ENCODE measurements around the gene VGLL2.

The VGLL2 gene

DNA sequence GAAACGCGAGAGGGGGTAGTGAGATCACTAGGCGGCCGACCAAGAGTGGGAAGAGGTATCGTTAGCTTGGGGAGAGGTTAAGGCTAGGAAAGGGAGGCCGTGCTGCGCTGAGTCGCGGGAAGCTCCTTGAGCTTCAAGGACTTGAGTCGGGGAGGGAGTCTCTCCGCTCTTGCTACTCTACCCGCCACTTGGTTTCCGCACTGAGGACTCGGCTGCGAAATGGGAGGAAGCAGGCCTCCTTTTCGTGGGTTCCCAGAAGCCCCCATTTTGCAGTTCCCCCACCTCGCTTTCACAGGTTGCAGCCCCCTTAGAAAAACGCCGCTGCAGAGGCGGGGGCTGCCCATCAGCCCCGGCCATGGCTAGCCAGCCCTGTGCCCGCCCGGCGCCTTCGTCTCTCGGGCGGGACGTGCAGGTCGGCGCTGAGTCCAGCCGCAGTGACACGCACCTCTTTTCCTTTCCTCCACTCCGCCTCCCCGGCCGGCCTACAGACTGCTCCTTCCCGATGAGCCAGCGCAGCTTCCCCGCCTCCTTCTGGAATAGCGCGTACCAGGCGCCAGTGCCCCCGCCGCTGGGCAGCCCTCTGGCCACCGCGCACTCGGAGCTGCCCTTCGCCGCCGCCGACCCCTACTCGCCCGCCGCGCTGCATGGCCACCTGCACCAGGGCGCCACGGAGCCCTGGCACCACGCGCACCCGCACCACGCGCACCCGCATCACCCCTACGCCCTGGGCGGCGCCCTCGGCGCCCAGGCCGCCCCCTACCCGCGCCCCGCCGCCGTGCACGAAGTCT lies 4.9 kb downstream of the VGLL2 start:
- DNase-seq = no peak

DNA sequence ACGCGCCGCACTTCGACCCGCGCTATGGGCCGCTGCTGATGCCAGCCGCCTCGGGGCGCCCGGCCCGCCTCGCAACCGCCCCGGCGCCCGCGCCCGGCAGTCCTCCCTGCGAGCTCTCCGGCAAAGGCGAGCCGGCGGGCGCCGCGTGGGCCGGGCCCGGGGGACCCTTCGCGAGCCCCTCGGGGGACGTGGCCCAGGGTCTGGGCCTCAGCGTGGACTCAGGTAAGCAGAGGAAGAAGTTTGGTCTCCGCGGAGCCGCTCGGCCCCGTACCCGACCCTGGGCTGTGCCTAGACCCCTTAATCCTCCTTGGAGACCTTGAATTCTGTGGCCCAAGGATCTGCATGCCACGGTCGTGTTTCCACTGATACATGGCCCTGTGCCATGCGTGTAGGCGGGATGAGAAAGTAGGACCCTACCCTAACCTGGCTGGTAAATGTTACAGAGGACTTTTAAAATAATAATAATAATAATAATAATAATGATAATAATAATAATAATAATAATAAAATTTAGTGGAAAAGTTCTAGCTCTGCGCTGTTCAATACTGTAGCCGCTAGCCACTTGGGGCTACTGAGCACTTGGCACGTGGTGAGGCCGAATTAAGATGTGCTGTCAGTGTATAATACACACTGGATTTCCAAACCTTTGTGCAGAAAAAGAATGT lies 5.6 kb downstream of the VGLL2 start:
- DNase-seq = no peak

DNA sequence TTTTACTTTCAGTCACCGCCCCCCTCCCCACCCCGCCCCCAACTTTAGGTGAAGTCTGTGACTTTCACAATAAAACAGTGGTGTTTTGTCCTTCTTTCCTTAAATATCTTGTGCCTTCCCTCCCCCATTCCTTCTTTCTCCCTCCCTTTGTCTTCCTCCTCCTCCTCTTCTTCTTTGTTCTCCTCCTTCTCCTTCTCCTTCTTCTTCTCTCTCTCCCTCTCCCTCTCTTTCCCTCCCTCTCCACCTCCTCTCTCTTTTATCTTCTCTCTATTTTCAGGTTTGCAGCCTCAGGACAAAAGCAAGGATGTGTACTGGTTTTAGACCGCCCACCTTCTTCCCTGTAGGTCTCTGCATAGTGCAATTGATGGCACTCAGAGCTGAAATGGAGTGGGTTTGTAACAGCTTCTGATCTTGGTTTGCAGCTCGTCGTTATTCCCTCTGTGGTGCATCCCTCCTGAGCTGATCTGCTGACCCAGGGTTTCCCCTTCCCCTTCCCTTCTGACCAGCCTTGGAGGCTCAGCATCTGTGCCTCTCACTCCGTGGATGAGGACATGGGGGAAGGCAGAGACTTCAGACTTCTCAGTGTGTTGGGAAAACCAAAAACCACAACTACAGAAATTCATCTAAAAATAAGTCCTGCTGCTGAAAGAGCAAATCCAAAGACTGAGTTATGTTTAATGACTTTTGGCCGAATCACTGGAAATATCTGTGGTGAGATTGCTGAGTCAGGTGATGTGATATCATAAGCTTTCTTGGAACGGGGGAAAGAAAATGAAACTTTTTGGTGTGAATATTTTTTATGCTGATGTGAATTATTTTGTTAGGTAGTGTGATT lies 6.9 kb downstream of the VGLL2 start:
- DNase-seq = no peak

DNA sequence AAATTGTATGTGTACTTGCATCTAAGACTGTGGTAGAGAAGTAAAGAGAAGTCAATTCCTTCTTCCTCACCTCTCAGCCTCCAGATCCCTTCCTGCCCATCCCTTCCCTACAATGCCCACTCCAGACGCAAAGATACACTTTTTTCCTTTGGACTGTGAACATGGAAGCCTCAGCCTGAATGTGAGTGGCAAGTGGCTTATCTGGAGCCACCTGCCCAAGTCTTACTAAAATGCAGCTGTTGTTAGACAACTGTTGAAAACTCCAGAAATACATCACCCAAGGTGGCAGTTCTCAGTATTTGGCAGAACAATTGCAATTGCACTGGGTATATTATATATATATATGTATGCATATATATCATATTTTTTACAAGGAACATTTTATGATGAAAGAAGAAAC lies 7.5 kb downstream of the VGLL2 start:
- no peak for DNase-seq

DNA sequence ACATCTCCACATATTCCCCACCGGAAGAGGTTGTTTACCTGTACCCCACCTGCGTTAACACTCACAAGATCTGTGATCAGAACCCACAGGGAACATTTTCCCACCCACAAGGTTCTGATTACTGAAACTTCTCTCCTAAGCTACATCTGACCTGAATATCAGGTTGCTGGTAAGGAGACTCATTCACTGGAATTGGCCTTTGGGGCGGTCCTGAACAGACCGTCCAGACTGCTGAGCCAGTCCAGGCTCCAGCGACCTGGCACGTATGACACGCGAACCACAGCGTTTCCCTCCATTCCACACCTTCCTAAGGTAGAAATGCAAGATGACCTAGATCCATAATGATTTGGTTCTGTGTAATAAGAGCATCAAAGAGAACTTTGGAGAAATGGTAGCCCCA lies 9.8 kb downstream of the VGLL2 start:
- no peak for DNase-seq

DNA sequence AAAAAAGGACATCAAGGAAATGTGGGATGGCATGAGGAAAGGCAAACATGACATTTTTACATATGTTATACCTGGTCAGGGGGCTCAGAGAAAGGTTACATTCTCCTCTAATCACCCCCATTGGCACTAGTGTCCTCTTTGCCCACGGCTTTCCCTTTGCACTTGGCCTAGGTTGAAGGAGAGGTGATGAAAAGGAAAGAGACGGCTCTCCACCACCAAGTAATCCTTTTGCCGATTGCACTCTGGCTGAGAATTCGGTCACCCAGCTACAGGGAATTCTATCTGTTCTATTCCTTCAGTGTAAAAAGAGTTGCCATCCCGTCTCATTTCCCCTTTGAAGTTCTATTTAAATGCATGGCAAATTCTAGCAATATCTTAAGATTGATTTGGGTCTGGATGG lies 10.4 kb downstream of the VGLL2 start:
- no peak for DNase-seq

DNA sequence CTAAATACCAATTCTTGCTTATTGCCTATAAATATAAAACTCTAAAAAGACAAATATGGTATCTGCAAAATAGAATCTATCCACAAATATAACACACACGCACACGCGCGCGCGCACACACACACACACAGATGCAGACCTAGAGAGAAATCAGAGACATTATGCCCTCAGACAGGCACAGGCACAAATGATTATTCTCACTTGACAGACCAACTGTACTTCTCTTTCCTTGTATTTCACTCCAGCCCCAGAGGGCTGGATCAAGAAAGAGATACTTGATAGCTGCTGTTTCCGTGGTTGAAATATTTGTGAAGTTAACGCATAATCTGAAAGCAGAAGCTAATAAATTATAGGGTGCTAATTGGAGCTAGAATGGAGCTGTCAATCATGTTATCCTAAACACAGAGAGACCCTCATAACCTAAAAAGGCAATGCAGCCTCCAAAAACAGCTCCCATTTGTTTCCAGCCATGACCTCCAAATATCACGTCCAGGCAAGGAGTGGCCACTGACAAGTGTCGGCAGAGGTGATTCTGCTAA lies 11.5 kb downstream of the VGLL2 start:
- DNase-seq = no peak

DNA sequence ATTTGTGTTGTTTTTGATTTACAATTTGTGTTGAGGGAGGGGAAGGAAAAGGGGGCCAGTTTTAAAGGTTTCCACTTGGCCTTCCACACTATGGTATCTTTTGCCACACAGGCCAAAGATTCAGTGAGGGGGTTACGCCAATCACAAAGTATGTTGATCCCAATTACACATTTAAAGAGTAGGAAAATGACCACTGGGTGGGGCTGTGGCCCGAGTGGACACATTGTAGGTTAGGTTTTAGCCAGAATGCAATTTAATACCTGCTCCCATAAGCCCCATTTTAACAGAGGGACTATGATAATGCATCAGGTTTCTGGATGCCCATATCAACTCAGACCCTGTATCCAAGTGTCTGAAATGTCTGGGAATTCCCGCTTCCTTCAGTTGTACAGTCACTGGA lies 15.6 kb downstream of the VGLL2 start:
- DNase-seq = no peak

DNA sequence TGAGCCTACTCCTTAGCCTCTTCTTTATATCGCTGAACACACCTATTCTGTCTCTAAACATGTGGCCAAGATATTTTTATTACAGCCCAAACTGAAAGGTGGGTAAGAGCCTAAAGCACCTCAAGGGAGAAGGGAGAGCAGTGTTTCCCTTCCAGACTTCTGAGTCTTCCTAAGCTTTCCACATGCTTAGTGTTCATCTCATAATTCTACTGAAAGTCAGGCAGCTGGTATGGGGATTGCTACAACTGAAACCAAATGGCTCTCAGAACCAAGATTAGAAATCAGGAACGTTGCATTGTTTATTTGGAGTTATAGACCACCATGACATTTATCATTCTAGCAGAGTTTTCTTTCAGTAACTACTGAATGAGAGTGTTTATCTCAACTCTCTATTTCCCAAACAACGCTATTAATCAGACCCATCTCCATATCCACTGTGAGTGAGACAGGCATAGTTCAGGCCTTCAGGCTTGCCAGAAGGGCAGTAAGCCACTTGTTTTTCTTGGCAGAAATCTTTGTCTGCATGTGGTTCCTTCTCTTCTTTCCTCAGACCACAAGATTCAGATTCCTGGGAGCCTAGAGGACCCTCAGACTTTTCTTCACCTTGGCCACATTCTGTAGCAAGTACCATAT lies 22.8 kb downstream of the VGLL2 start:
- DNase-seq = no peak

DNA sequence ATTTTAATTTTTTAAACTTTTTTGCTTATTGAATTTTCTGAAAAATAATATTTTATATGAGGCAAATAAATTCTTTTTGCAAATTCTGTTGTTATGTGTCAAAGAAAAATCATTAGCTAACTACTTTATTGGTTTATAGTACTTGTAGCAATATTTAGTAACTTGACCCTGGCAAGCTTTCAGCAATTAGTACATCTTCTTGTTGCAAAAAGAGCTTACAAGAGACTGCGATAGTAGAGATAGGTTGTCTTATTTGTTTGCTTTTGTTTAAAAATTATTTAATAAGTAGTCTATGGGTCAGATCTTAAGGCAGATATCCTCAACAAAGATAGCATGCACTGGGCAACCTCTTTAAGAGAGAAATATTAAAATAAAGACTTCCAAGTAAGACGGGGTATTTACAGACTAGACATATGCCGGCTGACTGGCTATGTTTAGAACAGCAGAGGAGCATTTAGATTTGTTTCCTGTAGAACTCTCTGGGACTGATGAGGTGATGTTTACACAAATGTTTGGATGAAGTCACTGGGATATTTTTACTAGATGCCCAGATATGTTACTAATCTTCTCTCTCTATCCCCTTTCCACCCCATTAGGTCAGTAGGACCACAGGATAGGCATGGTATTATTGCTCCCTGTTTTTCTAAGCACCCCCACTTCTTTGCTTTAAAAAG lies 25.0 kb downstream of the VGLL2 start:
- DNase-seq = no peak

DNA sequence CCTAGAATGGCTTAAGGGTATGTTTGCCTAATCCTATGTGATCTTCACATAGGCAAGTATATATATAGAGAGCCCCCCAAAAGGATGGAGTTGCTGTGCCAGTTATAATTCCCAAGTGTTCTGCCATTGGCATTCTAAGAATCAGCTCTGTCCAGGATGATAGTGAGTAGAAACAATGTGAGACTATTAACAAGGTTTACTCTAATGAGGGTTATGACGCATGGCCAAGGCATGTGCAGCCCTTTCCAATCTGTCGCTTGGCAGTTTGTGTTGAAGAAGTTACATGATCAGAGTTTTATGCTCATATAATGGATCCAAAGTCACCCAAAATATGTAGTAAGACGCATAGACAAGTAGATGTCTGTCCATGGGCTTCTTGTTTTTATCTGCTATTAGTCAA lies 33.6 kb downstream of the VGLL2 start:
- no peak for DNase-seq

DNA sequence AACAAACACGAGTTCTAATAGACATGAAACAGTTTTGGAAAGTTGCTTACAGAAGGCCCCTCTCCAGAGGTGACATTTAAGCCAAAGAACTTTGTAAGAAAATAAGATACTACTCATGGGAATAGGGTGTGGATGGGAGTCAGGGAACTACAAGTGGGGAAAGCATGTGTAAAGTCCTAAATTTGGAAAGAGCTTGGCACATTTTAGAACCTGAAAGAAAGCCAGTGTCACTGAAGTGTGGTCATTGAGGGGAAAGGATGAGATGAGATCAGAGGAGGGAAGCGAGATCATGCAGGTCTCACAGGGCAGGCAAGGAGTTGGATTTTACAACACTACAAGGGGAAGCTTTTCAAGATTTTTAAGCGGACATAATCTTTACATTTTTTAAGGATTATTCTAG lies 38.0 kb downstream of the VGLL2 start:
- DNase-seq = no peak

DNA sequence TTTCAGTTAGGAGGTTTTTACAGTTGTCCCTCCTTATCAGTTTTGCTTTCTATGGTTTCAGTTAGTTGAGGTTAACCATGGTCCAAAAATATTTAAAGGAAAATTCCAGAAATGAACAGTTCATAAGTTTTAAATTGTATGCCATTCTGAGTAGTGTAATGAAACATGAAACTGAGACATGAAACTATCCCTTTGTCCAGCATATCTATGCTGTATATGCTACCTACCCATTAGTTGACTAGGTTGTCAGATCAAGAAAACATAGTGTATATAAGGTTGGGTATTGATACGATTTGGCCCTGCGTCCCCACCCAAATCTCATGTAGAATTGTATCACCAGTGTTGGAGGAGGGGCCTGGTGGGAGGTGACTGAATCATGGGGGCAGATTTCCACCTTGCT lies 39.1 kb downstream of the VGLL2 start:
- no peak for DNase-seq

DNA sequence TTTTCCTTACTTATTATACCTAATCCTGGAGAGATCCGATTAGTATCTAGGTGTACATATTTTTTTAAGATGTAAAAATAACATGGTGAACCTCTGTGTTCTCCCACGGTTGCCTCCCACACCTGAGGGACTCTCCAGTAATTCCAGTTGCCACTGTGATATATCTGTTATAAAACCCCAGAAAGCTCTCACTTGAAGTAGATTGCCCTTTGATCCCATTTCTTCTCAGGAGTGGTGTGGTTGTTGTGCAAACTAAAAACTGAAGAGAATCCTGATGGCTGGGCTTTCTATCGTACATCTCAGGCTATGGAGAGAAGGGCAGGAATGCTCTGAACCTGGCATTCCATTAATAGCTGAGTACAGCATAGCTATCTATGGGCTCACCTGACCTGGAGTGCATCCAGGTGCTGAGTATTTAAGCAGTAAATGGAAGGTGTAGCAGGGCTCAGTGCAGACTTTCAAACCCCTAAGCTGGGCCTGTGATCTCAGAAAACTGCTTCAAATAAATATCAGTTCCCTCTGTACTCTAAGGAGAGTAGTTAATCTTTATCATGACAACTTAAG lies 41.0 kb downstream of the VGLL2 start:
- no peak for DNase-seq

DNA sequence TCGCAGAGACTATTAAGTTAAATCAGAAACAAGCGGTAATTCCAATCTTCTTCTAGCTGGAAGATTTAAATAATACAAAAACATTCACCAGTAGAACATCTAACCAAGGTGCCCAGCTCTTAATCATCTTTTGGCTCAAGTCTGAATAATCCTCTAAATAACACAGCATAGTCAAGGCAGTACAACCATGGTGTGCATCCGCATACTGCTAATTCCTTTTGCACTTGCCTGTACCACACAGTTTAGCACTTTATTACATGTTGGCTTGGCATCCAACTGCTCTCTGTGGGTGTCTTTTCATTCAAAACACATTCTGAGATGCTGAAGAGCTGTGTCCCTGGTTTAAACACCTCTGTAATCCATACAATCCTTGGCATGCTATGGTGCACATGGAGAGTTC lies 42.3 kb downstream of the VGLL2 start:
- no peak for DNase-seq

DNA sequence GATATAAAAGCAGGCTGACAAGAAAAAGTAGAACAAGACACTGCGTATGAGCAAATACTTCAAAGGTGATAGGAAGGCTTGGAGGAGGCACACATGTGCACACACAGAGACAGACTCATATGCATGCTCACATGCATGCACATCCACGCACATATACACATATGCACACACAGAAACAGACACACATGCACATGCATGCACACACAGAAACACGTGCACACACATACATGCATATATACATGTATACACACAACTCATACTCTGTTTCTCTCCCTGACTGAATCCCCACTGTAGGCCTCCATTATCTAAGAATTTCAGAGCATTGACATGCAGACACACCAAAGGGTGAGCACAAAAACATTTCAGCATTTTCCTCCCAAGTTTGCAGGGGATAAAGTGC lies 43.7 kb downstream of the VGLL2 start:
- DNase-seq = no peak

DNA sequence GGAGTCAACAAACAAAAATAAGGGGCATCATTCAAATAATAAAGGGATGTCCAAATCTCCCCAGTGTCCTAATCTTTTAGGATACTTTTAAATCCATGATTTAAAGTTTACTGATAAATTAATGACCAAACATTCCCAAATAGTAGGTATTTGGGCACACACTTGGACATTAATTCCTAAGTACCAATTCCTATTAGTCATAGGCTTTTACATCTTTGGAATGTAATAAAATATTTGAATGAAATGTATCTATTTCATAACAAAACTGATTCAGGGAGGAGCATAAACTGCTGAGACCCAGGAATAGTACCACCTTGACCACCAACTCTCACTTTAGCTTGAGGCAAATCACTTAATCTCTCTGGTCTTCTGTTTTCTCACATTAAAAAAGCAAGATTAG lies 44.3 kb downstream of the VGLL2 start:
- DNase-seq = no peak

DNA sequence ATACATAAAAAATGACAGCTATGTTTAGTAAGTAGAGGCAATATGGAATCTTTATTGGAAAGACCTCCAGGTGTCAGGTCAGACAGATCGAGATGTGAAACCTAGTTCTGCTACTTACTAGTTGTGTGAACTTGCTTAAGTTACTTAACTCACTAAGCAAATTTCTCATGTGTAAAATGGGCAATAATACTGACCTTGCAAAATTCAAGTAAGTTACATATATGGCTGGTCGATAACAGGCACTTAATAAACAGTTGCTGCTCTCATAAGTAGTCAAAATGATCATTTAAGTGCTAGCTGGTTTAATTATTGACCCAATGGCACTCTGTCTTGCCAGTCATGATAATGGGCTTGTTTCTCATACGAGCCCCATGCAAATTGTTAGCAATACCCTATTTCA lies 46.0 kb downstream of the VGLL2 start:
- DNase-seq = no peak

DNA sequence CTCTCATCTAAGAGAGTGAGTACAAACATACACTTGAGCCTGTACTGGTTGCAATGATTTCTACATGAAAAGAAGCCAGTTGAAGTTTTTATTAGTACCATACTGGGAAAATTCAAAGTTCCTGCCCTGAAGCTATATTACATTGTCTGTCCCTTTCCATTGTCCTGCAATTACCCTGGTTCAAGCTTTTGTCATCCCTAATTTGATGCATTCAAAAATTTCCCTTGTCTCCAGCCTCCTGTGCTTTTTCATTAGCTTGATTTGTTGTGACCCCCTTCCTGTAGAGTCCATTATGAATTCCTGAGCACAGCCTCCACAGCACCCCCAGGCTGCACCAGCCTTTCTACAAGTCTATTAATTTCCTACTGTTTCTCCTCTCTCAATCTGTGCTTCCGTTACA lies 46.4 kb downstream of the VGLL2 start:
- no peak for DNase-seq

DNA sequence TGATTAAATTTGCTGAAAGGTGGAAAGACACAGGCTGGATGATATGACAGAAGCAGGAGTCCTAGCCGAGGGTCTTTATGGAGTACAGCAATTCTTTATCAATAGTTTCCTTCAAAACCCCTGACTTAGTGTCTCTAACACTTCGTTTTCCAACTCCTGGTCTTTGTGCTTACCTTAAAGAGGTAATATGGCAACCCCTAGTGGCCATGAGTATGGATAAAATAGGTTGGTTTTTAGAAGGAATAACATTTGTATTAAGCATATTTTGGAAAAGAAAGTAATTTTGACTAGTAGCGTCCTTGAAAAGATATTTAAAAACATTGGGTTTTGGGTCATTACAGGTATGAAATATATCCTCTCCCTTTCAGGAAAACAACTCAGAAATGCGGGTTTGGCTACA lies 51.9 kb downstream of the VGLL2 start:
- no peak for DNase-seq

All from NCI-H1092 (cell line).